Measurements from ENCODE around the gene FAM174B.

DNA sequence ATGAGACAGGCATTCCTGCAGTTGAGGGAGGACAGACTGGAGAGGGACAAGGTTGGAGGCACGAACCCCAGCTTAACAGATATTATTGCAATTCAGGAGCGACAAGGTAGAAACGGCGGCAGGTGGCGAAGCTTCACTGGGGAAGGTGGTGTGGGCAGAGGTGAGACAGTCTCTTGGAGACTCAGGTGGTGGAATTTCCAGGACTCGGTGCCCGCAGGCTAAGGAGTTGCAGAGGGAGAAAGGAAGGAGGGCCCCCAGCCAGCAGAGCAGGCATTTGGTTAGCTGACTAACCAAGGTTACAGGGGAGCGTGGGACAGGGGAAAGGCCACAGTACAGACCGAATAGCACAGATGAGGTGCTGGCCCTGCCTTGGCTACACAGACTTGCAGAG is 3.0 kb downstream of the FAM174B start:
- TF ChIP-seq TAF1 (IDR thresholded peaks at IDR 0.05; ENCODE audit: low read depth): no peak
- TF ChIP-seq YY1 (IDR thresholded peaks at IDR 0.05; ENCODE audit: low read depth): no peak
- TF ChIP-seq CEBPB (IDR thresholded peaks at IDR 0.05): no peak
- no peak for TF ChIP-seq RAD21 (IDR thresholded peaks at IDR 0.05; ENCODE audit: low read depth)
- TF ChIP-seq TCF12 (IDR thresholded peaks at IDR 0.05; ENCODE audit: low read depth): no peak
- no peak for TF ChIP-seq FOXM1 (IDR thresholded peaks at IDR 0.05; ENCODE audit: borderline replicate concordance, low read depth)
- TF ChIP-seq, protein P1, sequence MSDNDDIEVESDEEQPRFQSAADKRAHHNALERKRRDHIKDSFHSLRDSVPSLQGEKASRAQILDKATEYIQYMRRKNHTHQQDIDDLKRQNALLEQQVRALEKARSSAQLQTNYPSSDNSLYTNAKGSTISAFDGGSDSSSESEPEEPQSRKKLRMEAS (IDR thresholded peaks at IDR 0.05): no peak
- TF ChIP-seq, protein P2, sequence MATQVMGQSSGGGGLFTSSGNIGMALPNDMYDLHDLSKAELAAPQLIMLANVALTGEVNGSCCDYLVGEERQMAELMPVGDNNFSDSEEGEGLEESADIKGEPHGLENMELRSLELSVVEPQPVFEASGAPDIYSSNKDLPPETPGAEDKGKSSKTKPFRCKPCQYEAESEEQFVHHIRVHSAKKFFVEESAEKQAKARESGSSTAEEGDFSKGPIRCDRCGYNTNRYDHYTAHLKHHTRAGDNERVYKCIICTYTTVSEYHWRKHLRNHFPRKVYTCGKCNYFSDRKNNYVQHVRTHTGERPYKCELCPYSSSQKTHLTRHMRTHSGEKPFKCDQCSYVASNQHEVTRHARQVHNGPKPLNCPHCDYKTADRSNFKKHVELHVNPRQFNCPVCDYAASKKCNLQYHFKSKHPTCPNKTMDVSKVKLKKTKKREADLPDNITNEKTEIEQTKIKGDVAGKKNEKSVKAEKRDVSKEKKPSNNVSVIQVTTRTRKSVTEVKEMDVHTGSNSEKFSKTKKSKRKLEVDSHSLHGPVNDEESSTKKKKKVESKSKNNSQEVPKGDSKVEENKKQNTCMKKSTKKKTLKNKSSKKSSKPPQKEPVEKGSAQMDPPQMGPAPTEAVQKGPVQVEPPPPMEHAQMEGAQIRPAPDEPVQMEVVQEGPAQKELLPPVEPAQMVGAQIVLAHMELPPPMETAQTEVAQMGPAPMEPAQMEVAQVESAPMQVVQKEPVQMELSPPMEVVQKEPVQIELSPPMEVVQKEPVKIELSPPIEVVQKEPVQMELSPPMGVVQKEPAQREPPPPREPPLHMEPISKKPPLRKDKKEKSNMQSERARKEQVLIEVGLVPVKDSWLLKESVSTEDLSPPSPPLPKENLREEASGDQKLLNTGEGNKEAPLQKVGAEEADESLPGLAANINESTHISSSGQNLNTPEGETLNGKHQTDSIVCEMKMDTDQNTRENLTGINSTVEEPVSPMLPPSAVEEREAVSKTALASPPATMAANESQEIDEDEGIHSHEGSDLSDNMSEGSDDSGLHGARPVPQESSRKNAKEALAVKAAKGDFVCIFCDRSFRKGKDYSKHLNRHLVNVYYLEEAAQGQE (IDR thresholded peaks at IDR 0.05; ENCODE audit: low read depth): no peak
- TF ChIP-seq EP300 (IDR thresholded peaks at IDR 0.05; ENCODE audit: borderline replicate concordance): no peak

All from Ishikawa (cell line).